H9 (cell line): ENCODE results near the gene PNMA6A. TPM values are rescaled to one million over a fixed set of nuclear protein-coding genes. Genes with fewer than 3 reads are reported as not detected.

Experiments
- DNase-seq: peaks from one replicate; pipeline ENCODE4 v3.0.0-alpha.2; 2017
- H2AFZ ChIP-seq: one replicate; pipeline ENCODE4 v1.6.1; 2013; ENCODE audit warnings: mild to moderate bottlenecking, low read length, control low read depth, moderate library complexity
- H2AK5ac ChIP-seq: 2 replicates; pipeline ENCODE4 v1.6.1; 2013; ENCODE audit warnings: low read length, control low read depth, mixed read lengths; ENCODE audit not compliant: insufficient read length
- H2BK120ac ChIP-seq: one replicate; pipeline ENCODE4 v1.6.1; 2013; ENCODE audit warnings: low read depth, mild to moderate bottlenecking, low read length, control low read depth, inconsistent platforms; ENCODE audit not compliant: poor library complexity, severe bottlenecking
- H2BK12ac ChIP-seq: 2 replicates; pipeline ENCODE4 v1.6.1; 2013; ENCODE audit warnings: low read length, control low read depth, mixed read lengths, low read depth; ENCODE audit not compliant: insufficient read length
- H2BK15ac ChIP-seq: 2 replicates; pipeline ENCODE4 v1.6.1; 2013; ENCODE audit warnings: low read depth, low read length, control low read depth
- H2BK20ac ChIP-seq: one replicate; pipeline ENCODE4 v1.6.1; 2013; ENCODE audit warnings: low read depth, mild to moderate bottlenecking, low read length, control low read depth, inconsistent platforms; ENCODE audit not compliant: poor library complexity, severe bottlenecking
- H2BK5ac ChIP-seq: 2 replicates; pipeline ENCODE4 v1.6.1; 2013; ENCODE audit warnings: low read length, control low read depth, mixed read lengths; ENCODE audit not compliant: insufficient read length
- H3K14ac ChIP-seq: 2 replicates; pipeline ENCODE4 v1.6.1; 2013; ENCODE audit warnings: low read length, control low read depth; ENCODE audit not compliant: insufficient read depth
- H3K18ac ChIP-seq: 2 replicates; pipeline ENCODE4 v1.6.1; 2013; ENCODE audit warnings: low read depth, mild to moderate bottlenecking, mixed read lengths, low read length, control low read depth; ENCODE audit not compliant: insufficient read length
- H3K23ac ChIP-seq: 2 replicates; pipeline ENCODE4 v1.6.1; 2013; ENCODE audit warnings: low read length, control low read depth, mixed read lengths, low read depth; ENCODE audit not compliant: insufficient read length
- H3K23me2 ChIP-seq: 2 replicates; pipeline ENCODE4 v1.6.1; 2013; ENCODE audit warnings: low read depth, mild to moderate bottlenecking, mixed read lengths, low read length, control low read depth; ENCODE audit not compliant: insufficient read length, poor library complexity, severe bottlenecking
- H3K27ac ChIP-seq: 2 replicates; pipeline ENCODE4 v1.5.1; 2013; ENCODE audit warnings: low read length, control low read depth, mixed read lengths, low read depth; ENCODE audit not compliant: insufficient read length
- H3K27me3 ChIP-seq: 2 replicates; pipeline ENCODE4 v1.6.1; 2013; ENCODE audit warnings: low read length, control low read depth, inconsistent platforms; ENCODE audit not compliant: insufficient read depth
- H3K4ac ChIP-seq: 2 replicates; pipeline ENCODE4 v1.6.1; 2013; ENCODE audit warnings: low read depth, mild to moderate bottlenecking, control low read depth, inconsistent platforms, low read length, moderate library complexity
- H3K4me1 ChIP-seq: 2 replicates; pipeline ENCODE4 v1.6.1; 2013; ENCODE audit warnings: low read length, control low read depth, inconsistent platforms; ENCODE audit not compliant: insufficient read depth
- H3K4me2 ChIP-seq: 2 replicates; pipeline ENCODE4 v1.6.1; 2013; ENCODE audit warnings: low read length, control low read depth, mixed read lengths; ENCODE audit not compliant: insufficient read length, insufficient read depth
- H3K56ac ChIP-seq: 2 replicates; pipeline ENCODE4 v1.6.1; 2013; ENCODE audit warnings: low read depth, mild to moderate bottlenecking, mixed read lengths, low read length, control low read depth; ENCODE audit not compliant: insufficient read length
- H3K79me1 ChIP-seq: 2 replicates; pipeline ENCODE4 v1.6.1; 2013; ENCODE audit warnings: low read depth, mild to moderate bottlenecking, moderate library complexity, low read length, control low read depth, inconsistent platforms; ENCODE audit not compliant: insufficient read depth, poor library complexity, severe bottlenecking
- H3K79me2 ChIP-seq: 2 replicates; pipeline ENCODE4 v1.6.1; 2013; ENCODE audit warnings: low read length, control low read depth, inconsistent platforms; ENCODE audit not compliant: insufficient read depth
- H3K9ac ChIP-seq: 2 replicates; pipeline ENCODE4 v1.6.1; 2013; ENCODE audit warnings: low read length, control low read depth, mixed read lengths; ENCODE audit not compliant: insufficient read length; ENCODE audit errors: extremely low read depth
- H3K9me3 ChIP-seq: one replicate; pipeline ENCODE4 v1.6.1; 2013; ENCODE audit warnings: low read depth, low read length, inconsistent platforms; ENCODE audit not compliant: control insufficient read depth
- H3T11ph ChIP-seq: one replicate; pipeline ENCODE4 v1.6.1; 2013; ENCODE audit warnings: mild to moderate bottlenecking, low read length, control low read depth, inconsistent platforms
- H4K20me1 ChIP-seq: one replicate; pipeline ENCODE4 v1.6.1; 2013; ENCODE audit not compliant: control insufficient read depth, insufficient read length, insufficient read depth
- H4K5ac ChIP-seq: 2 replicates; pipeline ENCODE4 v1.6.1; 2013; ENCODE audit warnings: low read depth, mild to moderate bottlenecking, mixed read lengths, low read length, control low read depth; ENCODE audit not compliant: insufficient read length
- H4K8ac ChIP-seq: replicated peaks from 2 replicates; pipeline ENCODE4 v1.6.1; 2013; ENCODE audit warnings: low read length, control low read depth, mixed read lengths, low read depth; ENCODE audit not compliant: insufficient read length
- H4K91ac ChIP-seq: 2 replicates; pipeline ENCODE4 v1.6.1; 2013; ENCODE audit warnings: low read depth, mild to moderate bottlenecking, moderate library complexity, mixed read lengths, low read length, control low read depth; ENCODE audit not compliant: insufficient read length
- H3K27ac Mint-ChIP-seq, 3 experiments: 2 replicates in 2 of 3; 3 replicates in 1 of 3; pipeline ENCODE4 v1.8.0; 2020 to 2021; ENCODE audit warnings: mixed read lengths in 3 of 3, mild to moderate bottlenecking in 1 of 3, moderate library complexity in 1 of 3
- H3K27me3 Mint-ChIP-seq: 2 replicates; pipeline ENCODE4 v1.8.0; 2021; ENCODE audit warnings: low read depth, mild to moderate bottlenecking, moderate library complexity, mixed read lengths
- H3K36me3 Mint-ChIP-seq, 3 experiments: 2 replicates in 2 of 3; 3 replicates in 1 of 3; pipeline ENCODE4 v1.8.0; 2020 to 2021; ENCODE audit warnings: low read depth in 3 of 3, mixed read lengths in 3 of 3; ENCODE audit not compliant: insufficient read depth in 1 of 3
- H3K4me1 Mint-ChIP-seq, 2 experiments: 2 replicates each; pipeline ENCODE4 v1.8.0; 2020; ENCODE audit warnings: mixed read lengths in 2 of 2
- H3K4me3 Mint-ChIP-seq, 2 experiments: 2 replicates in 1 of 2; 3 replicates in 1 of 2; pipeline ENCODE4 v1.8.0; 2020 to 2021; ENCODE audit warnings: mild to moderate bottlenecking in 2 of 2, mixed read lengths in 2 of 2, moderate library complexity in 1 of 2
- H3K9me3 Mint-ChIP-seq, 2 experiments: 2 replicates in 1 of 2; 3 replicates in 1 of 2; pipeline ENCODE4 v1.8.0; 2020; ENCODE audit warnings: mild to moderate bottlenecking in 2 of 2, mixed read lengths in 2 of 2, moderate library complexity in 1 of 2
- WGBS: extraction: QIAGEN DNeasy Blood & Tissue Kit; methylation state at CpG from one replicate; pipeline ENCODE4 v1.1.7; 2013; ENCODE audit warnings: missing lambda C conversion rate, low lambda C conversion rate, mixed read lengths; ENCODE audit not compliant: insufficient read length; ENCODE audit errors: extremely low coverage; 5-methylcytosine and 5-hydroxymethylcytosine counted together
- total RNA-seq: library from RNA; stranded (reverse); gene quantifications from 2 replicates; pipeline ENCODE4 v1.2.1, GENCODE V29; 2021
- TF ChIP-seq, protein P1 (sequence below): fragments of 200-600 bp; sonication (generic); conservative IDR thresholded peaks from 3 replicates; pipeline ENCODE4 v1.8.0; 2021; ENCODE audit warnings: antibody characterized with exemption, mild to moderate bottlenecking

Gene PNMA6A
- total RNA-seq, 1 experiment from 2014 or later = 7.7 TPM

- TF ChIP-seq, protein P1, sequence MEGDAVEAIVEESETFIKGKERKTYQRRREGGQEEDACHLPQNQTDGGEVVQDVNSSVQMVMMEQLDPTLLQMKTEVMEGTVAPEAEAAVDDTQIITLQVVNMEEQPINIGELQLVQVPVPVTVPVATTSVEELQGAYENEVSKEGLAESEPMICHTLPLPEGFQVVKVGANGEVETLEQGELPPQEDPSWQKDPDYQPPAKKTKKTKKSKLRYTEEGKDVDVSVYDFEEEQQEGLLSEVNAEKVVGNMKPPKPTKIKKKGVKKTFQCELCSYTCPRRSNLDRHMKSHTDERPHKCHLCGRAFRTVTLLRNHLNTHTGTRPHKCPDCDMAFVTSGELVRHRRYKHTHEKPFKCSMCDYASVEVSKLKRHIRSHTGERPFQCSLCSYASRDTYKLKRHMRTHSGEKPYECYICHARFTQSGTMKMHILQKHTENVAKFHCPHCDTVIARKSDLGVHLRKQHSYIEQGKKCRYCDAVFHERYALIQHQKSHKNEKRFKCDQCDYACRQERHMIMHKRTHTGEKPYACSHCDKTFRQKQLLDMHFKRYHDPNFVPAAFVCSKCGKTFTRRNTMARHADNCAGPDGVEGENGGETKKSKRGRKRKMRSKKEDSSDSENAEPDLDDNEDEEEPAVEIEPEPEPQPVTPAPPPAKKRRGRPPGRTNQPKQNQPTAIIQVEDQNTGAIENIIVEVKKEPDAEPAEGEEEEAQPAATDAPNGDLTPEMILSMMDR = peak; percentile 86
- Histone ChIP-seq H2BK15ac (no peak overlapping the region), H3K27me3 (no peaks in the 10 kb centered on the region), H3K18ac (no peak overlapping the region), H3K4me1 (no peaks in the 10 kb centered on the region), H3K9ac (no peak overlapping the region), H3K14ac (no peak overlapping the region), H3K79me1 (no peaks in the 10 kb centered on the region), H2BK12ac (no peak overlapping the region), H2BK120ac (no peak overlapping the region), H2AK5ac (no peak overlapping the region), H3K4me2 (peak overlapping the region; percentile 20), H3K4ac (no peak overlapping the region), H2BK20ac (no peak overlapping the region), H3K9me3 (peaks cover 38% of the 10 kb centered on the region), H3K56ac (no peak overlapping the region), H3K79me2 (no peaks in the 10 kb centered on the region), H2BK5ac (no peak overlapping the region), H4K8ac (no peak overlapping the region), H4K20me1 (no peaks in the 10 kb centered on the region), H3K23ac (no peak overlapping the region), H4K91ac (no peak overlapping the region), H4K5ac (no peak overlapping the region), H3K27ac (no peak overlapping the region), H3K23me2 (peaks cover 5% of the 10 kb centered on the region), H2AFZ (no peak overlapping the region), H3T11ph (no peak overlapping the region)
- peaks cover 64 to 80% of the 10 kb centered on the region in 2 experiments for H3K9me3 Mint-ChIP-seq
- DNase-seq = peak; percentile 68
- no peak overlapping the region for H3K27ac Mint-ChIP-seq
- H3K4me1 Mint-ChIP-seq = no peaks in the 10 kb centered on the region
- H3K4me3 Mint-ChIP-seq = peak overlapping the region in 1 of 2 experiments; percentile 29; a peak in 2 of 5 replicates
- H3K36me3 Mint-ChIP-seq = peaks cover 5 to 12% (median 5%) of the 10 kb centered on the region in 3 experiments; a peak in 6 of 7 replicates
- H3K27me3 Mint-ChIP-seq = peaks cover 25% of the 10 kb centered on the region
- no CpG with 5 or more reads among the region's 64 CpGs for WGBS
These were observed 39.7 kb upstream of the PNMA6A start for GRCh38 chrX:153032397-153033118.
